Glutamatergic neuron (in vitro differentiated cells): ENCODE results near the gene COG3. TPM values are rescaled to one million over a fixed set of nuclear protein-coding genes. Genes with fewer than 3 reads are reported as not detected.

ENCODE experiments used
- DNase-seq: peaks from one replicate; pipeline ENCODE4 v3.0.0; 2022
- H3K27ac Mint-ChIP-seq: one replicate; pipeline ENCODE4 v1.8.0; 2020; ENCODE audit warnings: mild to moderate bottlenecking, mixed read lengths, inconsistent platforms; ENCODE audit not compliant: unreplicated experiment
- H3K27me3 Mint-ChIP-seq: one replicate; pipeline ENCODE4 v1.8.0; 2020; ENCODE audit warnings: mild to moderate bottlenecking, moderate library complexity, mixed read lengths, inconsistent platforms; ENCODE audit not compliant: unreplicated experiment
- H3K36me3 Mint-ChIP-seq: one replicate; pipeline ENCODE4 v1.8.0; 2020; ENCODE audit warnings: mild to moderate bottlenecking, mixed read lengths, inconsistent platforms; ENCODE audit not compliant: unreplicated experiment
- H3K4me1 Mint-ChIP-seq: one replicate; pipeline ENCODE4 v1.8.0; 2020; ENCODE audit warnings: mild to moderate bottlenecking, low read depth, mixed read lengths, inconsistent platforms; ENCODE audit not compliant: unreplicated experiment
- H3K4me3 Mint-ChIP-seq: one replicate; pipeline ENCODE4 v1.8.0; 2020; ENCODE audit warnings: mild to moderate bottlenecking, mixed read lengths, inconsistent platforms; ENCODE audit not compliant: unreplicated experiment
- H3K9me3 Mint-ChIP-seq: one replicate; pipeline ENCODE4 v1.8.0; 2020; ENCODE audit warnings: mild to moderate bottlenecking, moderate library complexity, mixed read lengths, inconsistent platforms; ENCODE audit not compliant: unreplicated experiment
- CTCF ChIP-seq: fragments of 200-600 bp; sonication (generic); IDR thresholded peaks from one replicate; pipeline ENCODE4 v1.5.0; 2021; ENCODE audit not compliant: partially characterized antibody, unreplicated experiment
- total RNA-seq: library from RNA; stranded (reverse); fragmentation: NEBNext Ultra II Directional; extraction: Animal tissue kit (Norgen Biotek cat#: 25700); gene quantifications from one replicate; pipeline ENCODE4 v1.2.1, GENCODE V29; 2021; ENCODE audit not compliant: unreplicated experiment

COG3 gene
- total RNA-seq, 1 donor from 2014 or later = 25.4 TPM

- Mint-ChIP-seq H3K27ac (no peak overlapping the region), H3K27me3 (peaks cover 4% of the 10 kb centered on the region), H3K9me3 (peaks cover 4% of the 10 kb centered on the region), H3K4me1 (no peaks in the 10 kb centered on the region), H3K4me3 (no peak overlapping the region), H3K36me3 (peaks cover 4% of the 10 kb centered on the region)
- TF ChIP-seq CTCF = no peak
- DNase-seq = no peak
Observed at GRCh38 chr13:45554604-45555109, 89.9 kb downstream of the COG3 start.

- peaks cover 6% of the 10 kb centered on the region for H3K9me3 Mint-ChIP-seq
- peaks cover 16% of the 10 kb centered on the region for H3K36me3 Mint-ChIP-seq
- H3K4me1 Mint-ChIP-seq = no peaks in the 10 kb centered on the region
- TF ChIP-seq CTCF = no peak
- H3K4me3 Mint-ChIP-seq = no peak overlapping the region
- no peak overlapping the region for H3K27ac Mint-ChIP-seq
- no peak for DNase-seq
- no peaks in the 10 kb centered on the region for H3K27me3 Mint-ChIP-seq
Observed at GRCh38 chr13:45564133-45564776, 99.5 kb downstream of the COG3 start.

- Mint-ChIP-seq H3K4me1 (no peaks in the 10 kb centered on the region), H3K27ac (no peak overlapping the region), H3K36me3 (peaks cover 16% of the 10 kb centered on the region), H3K4me3 (no peak overlapping the region), H3K9me3 (peaks cover 6% of the 10 kb centered on the region), H3K27me3 (peaks cover 2% of the 10 kb centered on the region)
- no peak for TF ChIP-seq CTCF
- no peak for DNase-seq
Observed at GRCh38 chr13:45565331-45565730, 100.6 kb downstream of the COG3 start.

GRCh38 chr13:45575146-45575829 is 110.5 kb downstream of the COG3 start:
- Mint-ChIP-seq H3K9me3 (peaks cover 2% of the 10 kb centered on the region), H3K27me3 (peaks cover 3% of the 10 kb centered on the region), H3K4me3 (no peak overlapping the region), H3K27ac (no peak overlapping the region), H3K4me1 (no peaks in the 10 kb centered on the region), H3K36me3 (no peaks in the 10 kb centered on the region)
- no peak for TF ChIP-seq CTCF
- no peak for DNase-seq

- Mint-ChIP-seq H3K4me1 (no peaks in the 10 kb centered on the region), H3K9me3 (peaks cover 2% of the 10 kb centered on the region), H3K27me3 (peaks cover 3% of the 10 kb centered on the region), H3K4me3 (no peak overlapping the region), H3K36me3 (no peaks in the 10 kb centered on the region), H3K27ac (no peak overlapping the region)
- TF ChIP-seq CTCF = no peak
- no peak for DNase-seq
Observed at GRCh38 chr13:45575830-45576180, 111.1 kb downstream of the COG3 start.
